Measurements from ENCODE around the gene PALB2. TPM values are rescaled to one million over a fixed set of nuclear protein-coding genes. Genes with fewer than 3 reads are reported as not detected.

PALB2 gene
- total and polyA plus RNA-seq, 2 of the 8 experiments (the other 6 are each of a cell fraction or from before 2014, with no cell fraction given): 12.5 to 33.1 TPM

DNA sequence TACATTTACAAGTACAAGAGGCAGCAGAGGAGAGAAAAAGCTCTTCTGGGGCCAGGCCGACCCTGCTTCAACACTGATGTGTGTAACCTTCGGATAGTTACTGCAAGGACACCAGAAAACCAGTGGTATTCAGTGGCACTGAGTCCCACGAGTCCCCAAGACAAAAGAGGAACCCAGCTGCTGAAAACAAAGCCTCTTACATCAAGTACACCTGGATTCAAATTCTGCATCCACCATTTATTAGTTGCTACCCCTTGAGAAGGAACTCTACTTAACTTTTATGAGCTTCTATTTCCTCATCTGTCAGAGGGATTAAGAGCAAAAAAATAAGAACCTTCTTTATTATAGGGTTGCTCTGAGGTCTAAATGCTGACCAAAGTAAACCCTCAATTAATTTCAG is 86.6 kb downstream of the PALB2 start:
- no peak overlapping the region for H3K23ac ChIP-seq (ENCODE audit: insufficient read length)
- H3K79me1 ChIP-seq (ENCODE audit: low read depth, low read length): no peaks in the 10 kb centered on the region; the same call in 1 of the 2 replicates
- FAIRE-seq (no peak), DNase-seq (ENCODE audit: low read depth in 1 of 2, low spot score in 2 of 2) (no peak)
- H3K4me3 ChIP-seq (ENCODE audit: extremely low read depth in 1 of 4, insufficient read depth in 2 of 4, low read depth in 3 of 4, low read length in 4 of 4): no peak overlapping the region
- H3K9me3 ChIP-seq (ENCODE audit: insufficient read depth in 2 of 2, low read depth in 1 of 2, low read length in 1 of 2): no peaks in the 10 kb centered on the region
- no peak overlapping the region for H2BK12ac ChIP-seq (ENCODE audit: low read depth, low read length)
- no peak overlapping the region for H3K4me2 ChIP-seq (ENCODE audit: insufficient read depth in 1 of 2, low read depth in 2 of 2, low read length in 2 of 2)
- H3K14ac ChIP-seq (ENCODE audit: insufficient read length): no peak overlapping the region
- no peak overlapping the region for H2BK20ac ChIP-seq (ENCODE audit: low read length)
- no peak overlapping the region for H2BK5ac ChIP-seq (ENCODE audit: low read depth, low read length)
- H3K56ac ChIP-seq (replicated peaks; ENCODE audit: insufficient read length, low read depth, low read length): no peak overlapping the region
- peaks cover 0 to 4% of the 10 kb centered on the region in 2 experiments for H4K20me1 ChIP-seq (replicated peaks in 1 of 2; ENCODE audit: control insufficient read depth in 1 of 2, insufficient read depth in 2 of 2, low read length in 2 of 2)
- H3K4ac ChIP-seq (replicated peaks; ENCODE audit: insufficient read length, low read depth, low read length): no peak overlapping the region
- H2AFZ ChIP-seq (ENCODE audit: low read length): no peak overlapping the region
- H2BK120ac ChIP-seq (replicated peaks; ENCODE audit: low read depth, low read length): no peak overlapping the region
- no peak for TF ChIP-seq CHD1 (IDR thresholded peaks at IDR 0.05; ENCODE audit: low read depth, low read length)
- no peak for TF ChIP-seq FOSL1 (IDR thresholded peaks at IDR 0.05; ENCODE audit: insufficient read depth, low read depth, low read length)
- no peak for TF ChIP-seq RXRA (IDR thresholded peaks at IDR 0.05; ENCODE audit: insufficient read depth, low read depth, low read length)
- POLR2A ChIA-PET (ENCODE audit: partially characterized antibody): interaction anchor here (0.6 to 3.7 kb wide), 5 partner anchors 10 to 86 kb away, joined by 3 to 9 read pairs (median 4); no protein-coding TSS in a partner anchor
- no peak overlapping the region for H3K27ac ChIP-seq (ENCODE audit: low read depth, low read length)
- CTCF ChIA-PET (ENCODE audit: partially characterized antibody): interaction anchor here (1.0 to 1.7 kb wide), 3 partner anchors 13 to 334 kb away, joined by 3 read pairs; no protein-coding TSS in a partner anchor
- H4K5ac ChIP-seq (ENCODE audit: insufficient read length, low read depth, low read length): no peak overlapping the region
- no peak overlapping the region for H3K18ac ChIP-seq (ENCODE audit: extremely low read depth, low read length)
- whole genome bisulfite sequencing, 2 experiments (ENCODE audit: extremely low coverage in 1 of 2, insufficient coverage in 1 of 2, insufficient read length in 1 of 2, insufficient replicate concordance in 2 of 2, low coverage in 1 of 2, low lambda C conversion rate in 2 of 2, missing lambda C conversion rate in 1 of 2): 81% methylated on average over 3 of the region's 3 CpGs; no CpG with 5 or more reads in 1 of the 2 experiments
- no peak overlapping the region for H4K8ac ChIP-seq (ENCODE audit: extremely low read depth, insufficient read depth, low read length)
- no peaks in the 10 kb centered on the region for H3K27me3 ChIP-seq (replicated peaks in 1 of 4; ENCODE audit: control insufficient read depth in 3 of 4, extremely low read depth in 1 of 4, insufficient read depth in 3 of 4, low read length in 3 of 4)
- no peaks in the 10 kb centered on the region for H3K23me2 ChIP-seq (ENCODE audit: low read depth, low read length)
- peaks cover 0 to 42% of the 10 kb centered on the region in 2 experiments; a peak in 3 of 4 replicates for H3K79me2 ChIP-seq (ENCODE audit: control insufficient read depth in 1 of 2, insufficient read depth in 2 of 2, low read length in 2 of 2)
- no peak overlapping the region for H2BK15ac ChIP-seq (ENCODE audit: low read length)
- H2AK5ac ChIP-seq (ENCODE audit: low read depth, low read length): no peak overlapping the region
- H3K4me1 ChIP-seq (replicated peaks in 1 of 4; ENCODE audit: control insufficient read depth in 3 of 4, insufficient read depth in 4 of 4, low read length in 3 of 4): no peaks in the 10 kb centered on the region; a peak in 1 of 7 replicates
- no peak overlapping the region for H4K91ac ChIP-seq (replicated peaks; ENCODE audit: insufficient read length, low read length)
- peaks cover 20 to 36% (median 28%) of the 10 kb centered on the region in 4 experiments for H3K36me3 ChIP-seq (ENCODE audit: control insufficient read depth in 2 of 4, insufficient read depth in 4 of 4, low read length in 3 of 4)
- H3K9ac ChIP-seq (replicated peaks in 1 of 4; ENCODE audit: extremely low read depth in 1 of 4, low read depth in 3 of 4, low read length in 3 of 4): no peak overlapping the region

Other genes with a start within 250 kb of the PALB2 start
- 17.2 TPM in 2 replicates for gene COG7, start 188.1 kb downstream of the PALB2 start, total RNA-seq (2021; fragmentation: NEBNext Ultra II Directional; extraction: Animal tissue kit (Norgen Biotek cat#: 25700))
- gene COG7, start 188.1 kb downstream of the PALB2 start, polyA plus RNA-seq (2011; rRNA removed): 40.4 and 56.6 TPM in 2 replicates
- 114 and 116 TPM in 2 replicates for gene GGA2, start 130.8 kb downstream of the PALB2 start, total RNA-seq (2021; fragmentation: NEBNext Ultra II Directional; extraction: Animal tissue kit (Norgen Biotek cat#: 25700))
- 52.8 and 65.8 TPM in 2 replicates for gene GGA2, start 130.8 kb downstream of the PALB2 start, polyA plus RNA-seq (2011; rRNA removed)
- 47.8 and 49.1 TPM in 2 replicates for gene EARS2, start 84.0 kb downstream of the PALB2 start, total RNA-seq (2021; fragmentation: NEBNext Ultra II Directional; extraction: Animal tissue kit (Norgen Biotek cat#: 25700))
- 111 and 156 TPM in 2 replicates for gene EARS2, start 84.0 kb downstream of the PALB2 start, polyA plus RNA-seq (2011; rRNA removed)
- 104 and 106 TPM in 2 replicates for gene UBFD1, start 83.6 kb downstream of the PALB2 start, total RNA-seq (2021; fragmentation: NEBNext Ultra II Directional; extraction: Animal tissue kit (Norgen Biotek cat#: 25700))
- 66.3 and 69.1 TPM in 2 replicates for gene UBFD1, start 83.6 kb downstream of the PALB2 start, polyA plus RNA-seq (2011; rRNA removed)
- gene NDUFAB1, start 45.0 kb downstream of the PALB2 start, total RNA-seq (2021; fragmentation: NEBNext Ultra II Directional; extraction: Animal tissue kit (Norgen Biotek cat#: 25700)): 135 and 145 TPM in 2 replicates
- 247 and 294 TPM in 2 replicates for gene NDUFAB1, start 45.0 kb downstream of the PALB2 start, polyA plus RNA-seq (2011; rRNA removed)
- gene DCTN5, start 156 bp upstream of the PALB2 start, total RNA-seq (2021; fragmentation: NEBNext Ultra II Directional; extraction: Animal tissue kit (Norgen Biotek cat#: 25700)): 74.0 and 75.6 TPM in 2 replicates
- 28.6 and 36.0 TPM in 2 replicates for gene DCTN5, start 156 bp upstream of the PALB2 start, polyA plus RNA-seq (2011; rRNA removed)
- 135 and 139 TPM in 2 replicates for gene PLK1, start 37.6 kb upstream of the PALB2 start, total RNA-seq (2021; fragmentation: NEBNext Ultra II Directional; extraction: Animal tissue kit (Norgen Biotek cat#: 25700))
- gene PLK1, start 37.6 kb upstream of the PALB2 start, polyA plus RNA-seq (2011; rRNA removed): 127 and 219 TPM in 2 replicates
- gene ERN2, start 71.9 kb upstream of the PALB2 start, total RNA-seq (2021; fragmentation: NEBNext Ultra II Directional; extraction: Animal tissue kit (Norgen Biotek cat#: 25700)): 1.7 and 2.4 TPM in 2 replicates
- gene ERN2, start 71.9 kb upstream of the PALB2 start, polyA plus RNA-seq (2011; rRNA removed): 4.4 and 6.1 TPM in 2 replicates
- gene CHP2, start 113.7 kb upstream of the PALB2 start, total RNA-seq (2021; fragmentation: NEBNext Ultra II Directional; extraction: Animal tissue kit (Norgen Biotek cat#: 25700)): 1.6 and 1.7 TPM in 2 replicates
- 1.3 and 2.6 TPM in 2 replicates for gene CHP2, start 113.7 kb upstream of the PALB2 start, polyA plus RNA-seq (2011; rRNA removed)
- 12.1 and 13.0 TPM in 2 replicates for gene PRKCB, start 194.7 kb upstream of the PALB2 start, total RNA-seq (2021; fragmentation: NEBNext Ultra II Directional; extraction: Animal tissue kit (Norgen Biotek cat#: 25700))
- gene PRKCB, start 194.7 kb upstream of the PALB2 start, polyA plus RNA-seq (2011; rRNA removed): 7.1 and 16.7 TPM in 2 replicates

Data from H1 (cell line).